ENCODE measurements around the gene NEUROD1. TPM values are rescaled to one million over a fixed set of nuclear protein-coding genes. Genes with fewer than 3 reads are reported as not detected.
A peak's percentile ranks its signal among the peaks of the same experiment; 100 is the strongest.

Gene NEUROD1
- total and polyA plus RNA-seq, 7 experiments from 2014 or later = not detected

DNA sequence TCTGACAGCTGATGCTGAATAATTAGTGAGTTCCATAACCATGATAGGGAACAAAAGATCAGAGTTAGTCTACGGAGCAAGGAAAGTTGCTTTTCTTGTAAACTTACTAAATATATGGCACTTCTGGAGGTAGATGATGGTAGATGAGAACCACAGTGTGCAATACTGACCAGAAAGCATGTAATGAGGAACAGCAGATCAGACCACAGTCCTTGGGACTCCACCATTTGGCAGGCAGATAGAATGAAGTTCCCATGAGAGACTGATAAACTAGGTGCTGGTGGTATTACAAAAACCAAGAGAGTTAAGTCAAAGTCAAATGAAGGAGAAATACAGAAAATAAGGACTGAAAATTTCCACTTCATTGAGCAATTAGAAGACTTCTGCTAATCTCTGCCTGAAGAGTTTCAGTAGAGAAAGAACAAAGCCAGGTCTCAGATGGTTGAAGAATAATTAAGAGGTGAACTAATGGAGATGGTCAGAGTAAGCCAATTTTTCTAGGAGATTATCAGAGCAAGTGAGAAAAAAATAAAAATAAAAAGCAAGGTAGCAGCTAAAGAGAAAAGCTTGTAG is 33.8 kb downstream of the NEUROD1 start:
- Histone ChIP-seq H3K27ac (ENCODE audit: low read depth, low read length) (no peak overlapping the region), H3K4me1 (ENCODE audit: control insufficient read depth in 2 of 2, insufficient read depth in 2 of 2, low read length in 2 of 2) (no peaks in the 10 kb centered on the region), H3K9me3 (ENCODE audit: control insufficient read depth in 2 of 3, low read length in 3 of 3) (no peaks in the 10 kb centered on the region), H3K27me3 (ENCODE audit: control insufficient read depth in 2 of 2, insufficient read depth in 2 of 2, low read length in 2 of 2) (peaks cover 0 to 4% of the 10 kb centered on the region in 2 donors), H3K4me3 (ENCODE audit: low read length) (no peak overlapping the region), H3K36me3 (ENCODE audit: control insufficient read depth in 2 of 3, insufficient read depth in 3 of 3, low read length in 3 of 3) (no peaks in the 10 kb centered on the region)
- Mint-ChIP-seq H3K27me3 (peaks cover 33 to 61% (median 42%) of the 10 kb centered on the region in 5 donors), H3K9me3 (peaks cover 0 to 2% (median 0%) of the 10 kb centered on the region in 11 donors), H3K27ac (no peak overlapping the region), H3K36me3 (no peaks in the 10 kb centered on the region), H3K4me3 (no peak overlapping the region), H3K4me1 (no peaks in the 10 kb centered on the region)
- ATAC-seq (no peak), DNase-seq (no peak)
- ChIA-PET CTCF (no interaction called here), POLR2A (no interaction called here)
- intact Hi-C loops (cut with micrococcal nuclease) = no loop called here

DNA sequence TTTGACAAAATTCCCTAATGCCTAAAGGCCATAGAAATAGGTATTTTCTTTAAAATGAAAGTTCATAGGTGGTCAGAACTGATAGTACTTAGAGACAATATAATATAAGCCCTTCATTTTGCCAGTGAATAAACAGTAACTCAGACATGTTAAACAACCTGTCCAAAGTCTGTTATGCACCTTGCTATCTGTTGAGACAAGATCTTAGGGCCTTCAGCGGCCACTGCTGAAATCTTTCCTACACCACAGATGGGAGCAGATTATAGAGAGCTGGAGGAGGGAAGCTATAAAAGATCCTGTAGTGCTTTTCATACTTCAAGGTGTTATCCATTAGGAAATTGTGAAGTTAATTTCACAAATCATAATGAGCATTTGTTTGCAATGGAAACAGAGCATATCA is 37.2 kb downstream of the NEUROD1 start:
- ChIA-PET CTCF (interaction anchor here (0.6 kb wide), 1 partner anchor 1249 kb away, joined by 3 read pairs; no protein-coding TSS in a partner anchor), POLR2A (no interaction called here)
- H3K27me3 Mint-ChIP-seq = peaks cover 25 to 51% (median 32%) of the 10 kb centered on the region in 5 donors
- intact Hi-C loops (cut with micrococcal nuclease) = no loop called here
- Histone ChIP-seq H3K4me3 (ENCODE audit: low read length) (no peak overlapping the region), H3K36me3 (ENCODE audit: control insufficient read depth in 2 of 3, insufficient read depth in 3 of 3, low read length in 3 of 3) (no peaks in the 10 kb centered on the region), H3K27ac (ENCODE audit: low read depth, low read length) (no peak overlapping the region), H3K4me1 (ENCODE audit: control insufficient read depth in 2 of 2, insufficient read depth in 2 of 2, low read length in 2 of 2) (no peaks in the 10 kb centered on the region), H3K27me3 (ENCODE audit: control insufficient read depth in 2 of 2, insufficient read depth in 2 of 2, low read length in 2 of 2) (peaks cover 0 to 4% of the 10 kb centered on the region in 2 donors), H3K9me3 (ENCODE audit: control insufficient read depth in 2 of 3, low read length in 3 of 3) (no peaks in the 10 kb centered on the region)
- H3K9me3 Mint-ChIP-seq = peaks cover 0 to 3% (median 0%) of the 10 kb centered on the region in 11 donors
- no peak for ATAC-seq
- no peak overlapping the region for H3K27ac Mint-ChIP-seq
- DNase-seq = no peak
- no peak overlapping the region for H3K4me3 Mint-ChIP-seq
- H3K4me1 Mint-ChIP-seq = no peaks in the 10 kb centered on the region
- H3K36me3 Mint-ChIP-seq = no peaks in the 10 kb centered on the region

DNA sequence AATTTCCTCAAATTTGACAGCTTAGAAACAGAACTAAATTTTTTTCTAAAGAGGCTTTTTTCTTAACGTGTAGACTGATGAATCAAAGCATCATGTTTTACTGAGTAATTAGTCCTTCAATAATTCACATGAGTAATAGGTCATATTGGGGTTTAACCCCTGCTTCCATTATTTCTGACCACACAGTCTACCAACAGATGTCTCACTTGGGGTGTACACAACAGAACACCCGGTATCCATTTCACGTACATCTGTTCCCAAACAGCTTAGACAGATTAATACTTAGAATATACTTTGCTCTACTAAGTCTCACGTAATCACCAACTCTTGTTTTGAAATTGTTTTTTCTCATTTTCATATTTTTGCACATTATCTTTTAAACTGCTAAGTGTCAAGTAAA is 38.2 kb downstream of the NEUROD1 start:
- Mint-ChIP-seq H3K4me3 (no peak overlapping the region), H3K36me3 (no peaks in the 10 kb centered on the region), H3K9me3 (peaks cover 0 to 3% (median 0%) of the 10 kb centered on the region in 11 donors), H3K27me3 (peaks cover 15 to 45% (median 32%) of the 10 kb centered on the region in 5 donors), H3K27ac (no peak overlapping the region), H3K4me1 (no peaks in the 10 kb centered on the region)
- Histone ChIP-seq H3K27me3 (ENCODE audit: control insufficient read depth in 2 of 2, insufficient read depth in 2 of 2, low read length in 2 of 2) (peaks cover 0 to 4% of the 10 kb centered on the region in 2 donors), H3K9me3 (ENCODE audit: control insufficient read depth in 2 of 3, low read length in 3 of 3) (no peaks in the 10 kb centered on the region), H3K36me3 (ENCODE audit: control insufficient read depth in 2 of 3, insufficient read depth in 3 of 3, low read length in 3 of 3) (no peaks in the 10 kb centered on the region), H3K4me1 (ENCODE audit: control insufficient read depth in 2 of 2, insufficient read depth in 2 of 2, low read length in 2 of 2) (no peaks in the 10 kb centered on the region), H3K27ac (ENCODE audit: low read depth, low read length) (no peak overlapping the region), H3K4me3 (ENCODE audit: low read length) (no peak overlapping the region)
- intact Hi-C loops (cut with micrococcal nuclease) = no loop called here
- CTCF ChIA-PET = no interaction called here
- no peak for ATAC-seq
- no peak for DNase-seq
- POLR2A ChIA-PET = no interaction called here

DNA sequence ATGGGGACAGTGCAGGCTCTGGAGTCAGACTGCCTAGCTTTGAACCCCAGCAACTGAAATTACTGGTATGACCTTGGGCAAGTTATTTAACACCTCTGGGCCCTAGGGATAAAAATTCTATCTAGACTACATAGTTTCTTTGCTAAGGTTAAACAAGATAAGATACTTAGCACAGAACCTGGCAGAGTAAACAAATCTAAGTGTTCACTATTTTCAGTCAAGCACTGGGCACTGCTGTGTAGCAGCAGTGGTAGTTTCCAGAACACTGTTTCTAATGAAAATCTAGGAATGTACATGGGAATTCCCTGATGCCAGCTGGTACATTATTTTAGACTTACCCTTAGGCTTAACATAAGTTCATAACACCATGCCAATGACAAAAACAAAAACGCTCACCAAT is 40.6 kb downstream of the NEUROD1 start:
- Histone ChIP-seq H3K4me1 (ENCODE audit: control insufficient read depth in 2 of 2, insufficient read depth in 2 of 2, low read length in 2 of 2) (no peaks in the 10 kb centered on the region), H3K36me3 (ENCODE audit: control insufficient read depth in 2 of 3, insufficient read depth in 3 of 3, low read length in 3 of 3) (no peaks in the 10 kb centered on the region), H3K27me3 (ENCODE audit: control insufficient read depth in 2 of 2, insufficient read depth in 2 of 2, low read length in 2 of 2) (no peaks in the 10 kb centered on the region), H3K4me3 (ENCODE audit: low read length) (no peak overlapping the region), H3K27ac (ENCODE audit: low read depth, low read length) (no peak overlapping the region), H3K9me3 (ENCODE audit: control insufficient read depth in 2 of 3, low read length in 3 of 3) (no peaks in the 10 kb centered on the region)
- POLR2A ChIA-PET = no interaction called here
- H3K4me3 Mint-ChIP-seq = no peak overlapping the region
- DNase-seq (no peak), ATAC-seq (no peak)
- no peak overlapping the region for H3K27ac Mint-ChIP-seq
- peaks cover 0 to 3% (median 0%) of the 10 kb centered on the region in 11 donors for H3K9me3 Mint-ChIP-seq
- intact Hi-C loops (cut with micrococcal nuclease) = no loop called here
- H3K27me3 Mint-ChIP-seq = peaks cover 5 to 37% (median 14%) of the 10 kb centered on the region in 5 donors
- H3K36me3 Mint-ChIP-seq = no peaks in the 10 kb centered on the region
- CTCF ChIA-PET = no interaction called here
- H3K4me1 Mint-ChIP-seq = no peaks in the 10 kb centered on the region

DNA sequence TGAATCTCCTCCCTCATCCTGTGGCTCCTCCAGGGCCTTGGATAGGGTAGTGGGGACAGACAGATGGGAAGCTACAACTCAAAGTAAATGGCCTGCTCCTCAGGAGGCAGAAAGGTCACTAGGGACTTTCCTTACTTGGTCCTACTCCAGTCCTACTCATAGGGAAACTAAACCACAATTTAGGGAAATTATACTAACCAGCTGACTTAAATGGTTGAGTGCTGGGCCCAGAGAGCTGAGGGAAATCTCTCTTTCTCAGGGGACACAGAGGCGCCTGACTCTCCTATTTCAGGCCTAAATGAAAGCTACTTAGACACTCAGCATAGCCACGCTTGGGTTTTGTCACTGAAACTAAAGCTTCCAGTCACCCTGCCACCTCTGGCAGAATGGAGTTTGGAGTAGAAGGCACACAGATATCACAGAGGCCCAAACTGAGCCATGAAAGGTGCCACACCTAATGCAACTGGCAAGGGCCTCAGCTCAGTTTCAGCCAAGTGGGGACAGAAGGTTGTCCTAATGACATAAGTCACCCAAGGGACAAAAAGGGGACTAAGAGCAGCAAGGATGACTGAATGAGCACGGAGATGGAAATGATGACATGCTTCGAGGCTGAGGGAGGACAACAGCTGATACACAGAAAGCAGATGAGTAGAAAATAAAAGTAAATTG is 47.5 kb downstream of the NEUROD1 start:
- H3K9me3 ChIP-seq (ENCODE audit: control insufficient read depth in 2 of 3, low read length in 3 of 3) = no peaks in the 10 kb centered on the region
- H3K4me1 ChIP-seq (ENCODE audit: control insufficient read depth in 2 of 2, insufficient read depth in 2 of 2, low read length in 2 of 2) = no peaks in the 10 kb centered on the region
- H3K27me3 ChIP-seq (ENCODE audit: control insufficient read depth in 2 of 2, insufficient read depth in 2 of 2, low read length in 2 of 2) = peaks cover 0 to 2% of the 10 kb centered on the region in 2 donors
- intact Hi-C loops (cut with micrococcal nuclease) = no loop called here
- Mint-ChIP-seq H3K27me3 (peaks cover 0 to 43% (median 11%) of the 10 kb centered on the region in 5 donors), H3K27ac (peak overlapping the region in 1 of 9 donors; percentile 32), H3K36me3 (no peaks in the 10 kb centered on the region), H3K4me1 (no peaks in the 10 kb centered on the region), H3K4me3 (no peak overlapping the region), H3K9me3 (no peaks in the 10 kb centered on the region)
- no peaks in the 10 kb centered on the region for H3K36me3 ChIP-seq (ENCODE audit: control insufficient read depth in 2 of 3, insufficient read depth in 3 of 3, low read length in 3 of 3)
- CTCF ChIA-PET = no interaction called here
- DNase-seq (no peak), ATAC-seq (no peak)
- POLR2A ChIA-PET = interaction anchor here (1.0 kb wide), 1 partner anchor 25 kb away, joined by 3 read pairs; no protein-coding TSS in a partner anchor
- no peak overlapping the region for H3K27ac ChIP-seq (ENCODE audit: low read depth, low read length)
- H3K4me3 ChIP-seq (ENCODE audit: low read length) = no peak overlapping the region

DNA sequence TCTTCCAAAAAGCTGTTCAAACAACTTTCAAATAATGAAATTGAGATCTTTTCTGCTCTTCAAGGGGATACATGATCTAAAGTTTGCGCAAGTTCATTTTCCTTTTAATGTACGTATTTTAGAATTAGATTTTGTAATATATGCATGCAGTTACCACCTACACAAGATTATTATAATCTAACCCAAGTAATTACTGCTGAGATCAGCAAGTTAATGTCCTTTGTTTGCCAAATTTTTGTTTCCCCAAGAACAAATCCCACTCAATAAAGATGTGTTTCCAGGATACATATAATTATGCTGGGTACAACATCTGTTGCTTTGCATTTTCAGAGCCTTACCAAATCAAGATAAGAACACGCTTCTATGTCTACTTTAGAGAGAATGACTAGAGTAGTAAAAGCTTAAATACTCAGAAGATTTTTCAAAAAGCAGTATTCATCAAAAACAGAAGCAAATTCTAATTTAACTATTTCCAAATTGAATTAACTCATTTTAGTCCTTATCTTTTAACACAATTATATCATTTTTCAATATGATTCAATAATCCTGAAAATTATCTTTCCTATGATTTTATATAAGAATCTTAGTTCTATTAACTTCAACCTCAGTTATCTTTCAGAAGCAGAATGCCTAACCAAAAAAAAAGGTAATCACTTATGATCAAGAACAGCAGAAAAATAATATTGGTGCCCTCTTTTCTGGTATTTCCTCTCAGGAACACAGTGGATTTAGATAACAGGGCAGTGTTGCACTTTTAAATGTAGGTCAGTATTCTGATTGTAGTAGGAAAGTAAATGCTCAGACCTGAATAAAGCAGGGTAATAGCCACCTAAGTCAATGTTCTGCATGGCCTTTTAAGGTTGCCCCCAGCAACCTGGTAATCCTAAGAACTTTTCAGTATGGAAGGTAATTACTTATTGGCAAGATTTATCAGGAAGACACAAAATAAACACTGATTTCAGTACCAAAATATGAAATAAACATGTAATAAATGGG is 51.4 kb downstream of the NEUROD1 start:
- CTCF ChIA-PET = interaction anchor here (0.6 kb wide), 1 partner anchor 560 kb away, joined by 3 read pairs; no protein-coding TSS in a partner anchor
- DNase-seq (no peak), ATAC-seq (no peak)
- Histone ChIP-seq H3K4me1 (ENCODE audit: control insufficient read depth in 2 of 2, insufficient read depth in 2 of 2, low read length in 2 of 2) (no peaks in the 10 kb centered on the region), H3K27ac (ENCODE audit: low read depth, low read length) (no peak overlapping the region), H3K9me3 (ENCODE audit: control insufficient read depth in 2 of 3, low read length in 3 of 3) (no peaks in the 10 kb centered on the region), H3K36me3 (ENCODE audit: control insufficient read depth in 2 of 3, insufficient read depth in 3 of 3, low read length in 3 of 3) (no peaks in the 10 kb centered on the region), H3K27me3 (ENCODE audit: control insufficient read depth in 2 of 2, insufficient read depth in 2 of 2, low read length in 2 of 2) (peaks cover 0 to 2% of the 10 kb centered on the region in 2 donors), H3K4me3 (ENCODE audit: low read length) (no peak overlapping the region)
- Mint-ChIP-seq H3K36me3 (no peaks in the 10 kb centered on the region), H3K4me3 (no peak overlapping the region), H3K27ac (no peak overlapping the region), H3K9me3 (peaks cover 0 to 8% (median 0%) of the 10 kb centered on the region in 11 donors), H3K4me1 (no peaks in the 10 kb centered on the region), H3K27me3 (peaks cover 12 to 60% (median 24%) of the 10 kb centered on the region in 5 donors)
- POLR2A ChIA-PET = no interaction called here
- intact Hi-C loops (cut with micrococcal nuclease) = no loop called here

Measured in naive thymus-derived CD4-positive, alpha-beta T cell (primary cell).